ENCODE data around the gene STARD9. TPM values are rescaled to one million over a fixed set of nuclear protein-coding genes. Genes with fewer than 3 reads are reported as not detected.

STARD9 gene
- total RNA-seq (2012; rRNA removed) (3.1 and 3.2 TPM in 2 replicates), polyA plus RNA-seq (2012; rRNA removed) (2.0 and 2.2 TPM in 2 replicates), Bru-seq, nascent RNA (percentile 62 among the genes with signal in this experiment), BruChase-seq, experiment 1, labeled RNA remaining after a 6-hour chase (percentile 63 among the genes with signal in this experiment), BruChase-seq, experiment 2, labeled RNA remaining after a 2-hour chase (percentile 71 among the genes with signal in this experiment)
- 0.67 and 0.73 TPM in 2 replicates for polyA plus RNA-seq (2012; cell fraction: cytosol; rRNA removed)
- polyA plus RNA-seq (2012; cell fraction: nucleus; rRNA removed; ENCODE audit: low replicate concordance), result 8.0 and 8.2 TPM in 2 replicates
- long read RNA-seq, partial matches to known transcripts, result 0 of 2 reads
- long read RNA-seq, other reads (novel, unspliced or antisense), result 2 of 2 reads

DNA sequence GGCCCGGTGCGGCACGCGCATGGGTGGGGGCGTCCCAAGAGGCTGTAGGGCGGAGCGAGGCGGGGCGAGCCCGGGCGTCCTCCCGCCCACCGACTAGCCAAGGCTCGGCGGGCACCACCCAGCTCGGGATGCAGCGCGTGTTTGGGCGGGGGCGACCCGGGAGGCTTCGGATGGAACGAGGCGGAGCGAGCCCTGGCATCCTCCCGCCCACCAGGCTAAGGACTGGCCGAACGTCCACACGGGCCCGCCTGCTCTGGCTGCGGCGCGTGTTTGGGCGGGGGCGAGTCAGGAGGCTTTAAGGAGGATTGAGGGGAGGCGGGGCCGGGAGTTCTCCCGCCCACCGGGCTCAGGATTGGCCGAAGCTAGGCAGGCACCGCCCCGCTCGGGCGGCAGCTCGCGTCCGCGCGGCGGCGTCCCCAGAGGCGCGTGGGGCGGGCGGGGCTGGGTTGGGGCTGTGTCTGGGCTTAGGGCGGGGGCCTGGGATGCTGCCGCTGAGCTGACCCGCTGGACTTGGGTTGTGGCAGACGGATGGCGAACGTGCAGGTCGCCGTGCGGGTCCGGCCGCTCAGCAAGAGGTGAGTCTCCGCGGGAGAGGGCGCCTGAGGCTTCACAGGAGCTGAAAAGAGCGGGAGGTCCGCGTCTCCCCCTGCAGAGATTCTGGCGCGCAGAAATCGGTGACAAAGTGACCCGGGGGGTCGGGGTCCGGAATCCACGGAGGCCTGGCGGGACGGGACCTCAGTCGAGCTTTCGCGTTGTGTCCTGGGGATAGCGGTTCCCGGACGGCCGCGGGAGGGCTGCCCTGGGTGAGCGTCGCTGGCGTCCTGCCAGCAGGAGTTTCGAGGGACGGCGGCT is at the start of gene STARD9:
TSS of gene STARD9 (plus strand) at position 419 of the 852 bp plus-strand sequence. CDS start at position 529, 110 bp downstream.
- dilution Hi-C loops (cut with HindIII; ENCODE audit: low sequenced_read_pairs, unreplicated experiment) (no loop called here), in situ Hi-C loops (cut with MboI; ENCODE audit: low sequenced_read_pairs) (no loop called here), intact Hi-C loops (cut with micrococcal nuclease) (loop anchor here (5.0 kb wide), 1 partner anchor 77 kb away; no protein-coding TSS in a partner anchor)
- Histone ChIP-seq H4K5ac (ENCODE audit: low read depth, low read length) (peak within 1 kb of the TSS; percentile 86), H3K27ac (ENCODE audit: insufficient read depth, low read length) (peak within 1 kb of the TSS; percentile 58), H3K23ac (ENCODE audit: low read depth, low read length) (peak within 1 kb of the TSS; percentile 25), H3K4ac (ENCODE audit: low read depth, low read length) (peak within 1 kb of the TSS; percentile 81), H3K9me3 (ENCODE audit: control insufficient read depth, insufficient read depth, low read length) (no peaks in the 10 kb centered on the region), H3K27me3 (ENCODE audit: control insufficient read depth, insufficient read depth, low read length) (no peaks in the 10 kb centered on the region), H3K14ac (replicated peaks; ENCODE audit: low read depth, low read length) (peak within 1 kb of the TSS; percentile 88), H3K4me1 (ENCODE audit: control insufficient read depth, insufficient read depth, low read length) (peaks cover 3% of the 10 kb centered on the region; the same call in 1 of the 2 replicates), H3K4me2 (ENCODE audit: low read depth, low read length) (peak within 1 kb of the TSS; percentile 99), H3K18ac (ENCODE audit: low read depth, low read length) (peak within 1 kb of the TSS; percentile 51), H2AK9ac (replicated peaks; ENCODE audit: low read depth, low read length, poor library complexity) (peak within 1 kb of the TSS; percentile 88), H4K91ac (ENCODE audit: insufficient read depth, low read depth, low read length) (peak within 1 kb of the TSS; percentile 65; the same call in 1 of the 2 replicates), H3K4me3 (ENCODE audit: insufficient read depth, low read depth, low read length) (peak within 1 kb of the TSS; percentile 83), H3K79me1 (ENCODE audit: low read depth in 1 of 2, low read length in 2 of 2) (peaks cover 14 to 26% of the 10 kb centered on the region in 2 experiments), H2BK15ac (ENCODE audit: low read depth, low read length) (peak within 1 kb of the TSS; percentile 34; the same call in 1 of the 3 replicates), H4K20me1 (ENCODE audit: insufficient read depth, low read length) (no peaks in the 10 kb centered on the region), H2BK120ac (ENCODE audit: low read depth, low read length) (0 out of 2 replicates have a peak within 1 kb of the TSS, but pooled peaks have one; percentile 1), H3K9me1 (ENCODE audit: insufficient read depth, low read length) (no peaks in the 10 kb centered on the region), H2BK20ac (ENCODE audit: low read depth, low read length) (0 out of 2 replicates have a peak within 1 kb of the TSS, but pooled peaks have one; percentile 1), H2AK5ac (ENCODE audit: low read depth, low read length) (peak within 1 kb of the TSS; percentile 65; the same call in 1 of the 2 replicates), H2AFZ (replicated peaks; ENCODE audit: low read length, poor library complexity) (peak within 1 kb of the TSS; percentile 91), H4K8ac (ENCODE audit: low read depth in 2 of 2, low read length in 2 of 2) (peak within 1 kb of the TSS; percentile 92 to 94), H3K56ac (ENCODE audit: extremely low read depth, insufficient read depth, low read length) (peak within 1 kb of the TSS; percentile 45; the same call in 1 of the 2 replicates), H3K36me3 (ENCODE audit: control insufficient read depth, insufficient read depth, low read length) (no peaks in the 10 kb centered on the region), H3K9ac (ENCODE audit: low read depth, low read length) (peak within 1 kb of the TSS; percentile 77), H2BK5ac (ENCODE audit: low read depth, low read length, poor library complexity, severe bottlenecking) (peak within 1 kb of the TSS; percentile 38)
- ChIA-PET CTCF (interaction anchor here (0.9 kb wide), 2 partner anchors 17 to 56 kb away, joined by 3 read pairs; no protein-coding TSS in a partner anchor), POLR2A (ENCODE audit: unreplicated experiment) (interaction anchor here (0.5 to 0.6 kb wide), 2 partner anchors 18 to 20 kb away, joined by 4 to 6 read pairs; no protein-coding TSS in a partner anchor)
- WGBS, 2 experiments (ENCODE audit: extremely low coverage in 2 of 2, insufficient read length in 1 of 2), result 0% methylated on average over 36 of the region's 95 CpGs; no CpG with 5 or more reads in 1 of the 2 experiments
- TF ChIP-seq, protein P1, sequence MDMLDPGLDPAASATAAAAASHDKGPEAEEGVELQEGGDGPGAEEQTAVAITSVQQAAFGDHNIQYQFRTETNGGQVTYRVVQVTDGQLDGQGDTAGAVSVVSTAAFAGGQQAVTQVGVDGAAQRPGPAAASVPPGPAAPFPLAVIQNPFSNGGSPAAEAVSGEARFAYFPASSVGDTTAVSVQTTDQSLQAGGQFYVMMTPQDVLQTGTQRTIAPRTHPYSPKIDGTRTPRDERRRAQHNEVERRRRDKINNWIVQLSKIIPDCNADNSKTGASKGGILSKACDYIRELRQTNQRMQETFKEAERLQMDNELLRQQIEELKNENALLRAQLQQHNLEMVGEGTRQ (IDR thresholded peaks at IDR 0.05; ENCODE audit: low read depth, low read length), result peak; percentile 43; the same call in 1 of the 2 replicates
- TF ChIP-seq MAZ (IDR thresholded peaks at IDR 0.05; ENCODE audit: borderline replicate concordance, low read depth, low read length) (peak; percentile 94; the same call in 1 of the 2 replicates), RFX5 (IDR thresholded peaks at IDR 0.05; ENCODE audit: low read depth, low read length) (no peak), NFE2L2 (IDR thresholded peaks at IDR 0.05; ENCODE audit: low read depth, low read length) (no peak), BHLHE40 (IDR thresholded peaks at IDR 0.05; ENCODE audit: low read depth, low read length) (peak; percentile 87), SMC3 (IDR thresholded peaks at IDR 0.05; ENCODE audit: low read depth, low read length) (no peak), MAFK (IDR thresholded peaks at IDR 0.05; ENCODE audit: low read depth, low read length) (no peak), RAD21 (IDR thresholded peaks at IDR 0.05; ENCODE audit: low read length) (no peak), POLR2A (IDR thresholded peaks at IDR 0.05; ENCODE audit: low read depth, low read length) (peak; percentile 29; the same call in 1 of the 2 replicates), RCOR1 (IDR thresholded peaks at IDR 0.05; ENCODE audit: insufficient replicate concordance, low read length) (no peak), CEBPB (IDR thresholded peaks at IDR 0.05; ENCODE audit: low read depth, low read length) (no peak), MXI1 (IDR thresholded peaks at IDR 0.05; ENCODE audit: borderline replicate concordance, low read depth, low read length) (peak; percentile 87; the same call in 1 of the 2 replicates)
- peak; percentile 97 for DNase-seq
- no TSS peak for BruUV-seq (replicated peaks)
- ATAC-seq (ENCODE audit: low read depth), result peak; percentile 95

Data from IMR-90 (cell line).